KMS-11 (cell line): ENCODE measurements around the gene PGGT1B.

ENCODE experiments used
- H2AFZ ChIP-seq: fragments of 200-600 bp; sonication (generic); 2 replicates; pipeline ENCODE4 v1.6.1; 2016; ENCODE audit warnings: antibody characterized with exemption, mixed run types, low read depth
- H3K27ac ChIP-seq: fragments of 200-600 bp; sonication (generic); 2 replicates; pipeline ENCODE4 v1.6.1; 2016; ENCODE audit warnings: mild to moderate bottlenecking, mixed run types
- H3K27me3 ChIP-seq: fragments of 200-600 bp; sonication (generic); 2 replicates; pipeline ENCODE4 v1.6.1; 2017; ENCODE audit warnings: mild to moderate bottlenecking, low read depth, mixed run types, moderate library complexity; ENCODE audit not compliant: insufficient read depth
- H3K36me3 ChIP-seq: fragments of 200-600 bp; sonication (generic); 2 replicates; pipeline ENCODE4 v1.6.1; 2017; ENCODE audit warnings: mild to moderate bottlenecking, mixed run types; ENCODE audit not compliant: insufficient read depth
- H3K4me1 ChIP-seq: fragments of 200-600 bp; sonication (generic); 2 replicates; pipeline ENCODE4 v1.6.1; 2016; ENCODE audit warnings: mild to moderate bottlenecking, low read depth, mixed run types; ENCODE audit not compliant: poor library complexity, severe bottlenecking
- H3K4me2 ChIP-seq: fragments of 200-600 bp; sonication (generic); 2 replicates; pipeline ENCODE4 v1.7.0; 2016; ENCODE audit warnings: mild to moderate bottlenecking, mixed run types
- H3K4me3 ChIP-seq: fragments of 200-600 bp; sonication (generic); IDR thresholded peaks from 2 replicates; pipeline ENCODE4 v1.6.1; 2017; ENCODE audit warnings: low read depth, low read length, mixed read lengths; ENCODE audit not compliant: insufficient read depth
- H3K79me2 ChIP-seq: fragments of 200-600 bp; sonication (generic); 2 replicates; pipeline ENCODE4 v1.6.1; 2016; ENCODE audit warnings: low read depth, mixed run types; ENCODE audit not compliant: insufficient read depth
- H3K9ac ChIP-seq: fragments of 200-600 bp; sonication (generic); 2 replicates; pipeline ENCODE4 v1.6.1; 2016; ENCODE audit warnings: mild to moderate bottlenecking, mixed run types
- H4K20me1 ChIP-seq: fragments of 200-600 bp; sonication (generic); 2 replicates; pipeline ENCODE4 v1.6.1; 2016; ENCODE audit warnings: mild to moderate bottlenecking, mixed run types; ENCODE audit not compliant: insufficient read depth
- CTCF ChIP-seq: fragments of 200-600 bp; sonication (generic); conservative IDR thresholded peaks from 2 replicates; pipeline ENCODE4 v1.6.1; 2017; ENCODE audit warnings: low read depth, mild to moderate bottlenecking, antibody characterized with exemption, low read length, moderate library complexity, mixed read lengths

The PGGT1B gene

GRCh38 chr5:115282131-115282530 lies 19.5 kb upstream of the PGGT1B start:
- TF ChIP-seq CTCF, result no peak
- no peak overlapping the region for H3K4me3 ChIP-seq
- H3K9ac ChIP-seq, result no peak overlapping the region
- H2AFZ ChIP-seq, result no peak overlapping the region
- H3K79me2 ChIP-seq, result peaks cover 1% of the 10 kb centered on the region; the same call in 1 of the 2 replicates
- H3K27me3 ChIP-seq, result no peaks in the 10 kb centered on the region
- H4K20me1 ChIP-seq, result no peaks in the 10 kb centered on the region
- H3K4me1 ChIP-seq, result peaks cover 17% of the 10 kb centered on the region
- no peaks in the 10 kb centered on the region for H3K36me3 ChIP-seq
- no peak overlapping the region for H3K4me2 ChIP-seq
- H3K27ac ChIP-seq, result no peak overlapping the region

GRCh38 chr5:115274584-115274983 lies 11.9 kb upstream of the PGGT1B start:
- Histone ChIP-seq H3K4me3 (no peak overlapping the region), H3K27me3 (no peaks in the 10 kb centered on the region), H3K79me2 (no peaks in the 10 kb centered on the region), H3K36me3 (0 out of 2 replicates have a peak, but pooled peaks cover 5% of the 10 kb centered on the region), H3K4me2 (no peak overlapping the region), H3K4me1 (no peaks in the 10 kb centered on the region), H3K27ac (no peak overlapping the region), H4K20me1 (no peaks in the 10 kb centered on the region), H2AFZ (no peak overlapping the region), H3K9ac (no peak overlapping the region)
- no peak for TF ChIP-seq CTCF

GRCh38 chr5:115272297-115272958 lies 9.8 kb upstream of the PGGT1B start:
- Histone ChIP-seq H4K20me1 (no peaks in the 10 kb centered on the region), H3K27me3 (no peaks in the 10 kb centered on the region), H3K9ac (no peak overlapping the region), H3K4me2 (no peak overlapping the region), H3K4me1 (no peaks in the 10 kb centered on the region), H3K36me3 (0 out of 2 replicates have a peak, but pooled peaks cover 5% of the 10 kb centered on the region), H2AFZ (no peak overlapping the region), H3K27ac (no peak overlapping the region), H3K4me3 (no peak overlapping the region), H3K79me2 (no peaks in the 10 kb centered on the region)
- no peak for TF ChIP-seq CTCF

GRCh38 chr5:115271295-115272050 lies 8.8 kb upstream of the PGGT1B start:
- Histone ChIP-seq H3K4me3 (no peak overlapping the region), H3K9ac (no peak overlapping the region), H3K36me3 (0 out of 2 replicates have a peak, but pooled peaks cover 5% of the 10 kb centered on the region), H3K4me1 (no peaks in the 10 kb centered on the region), H3K27ac (no peak overlapping the region), H3K79me2 (no peaks in the 10 kb centered on the region), H3K27me3 (no peaks in the 10 kb centered on the region), H2AFZ (no peak overlapping the region), H4K20me1 (no peaks in the 10 kb centered on the region), H3K4me2 (no peak overlapping the region)
- no peak for TF ChIP-seq CTCF
